NCI-H2029 (cell line): ENCODE data around the gene DRC1.
"Not testable (repeated sequence)": the region's sequence is repeated elsewhere in the genome, so short reads cannot be mapped to it uniquely, and the experiment has no call there.

Source experiments
- DNase-seq: peaks from one replicate; lab custom pipeline; 2025; lab: John Stamatoyannopoulos, UW

DRC1 gene

DNA sequence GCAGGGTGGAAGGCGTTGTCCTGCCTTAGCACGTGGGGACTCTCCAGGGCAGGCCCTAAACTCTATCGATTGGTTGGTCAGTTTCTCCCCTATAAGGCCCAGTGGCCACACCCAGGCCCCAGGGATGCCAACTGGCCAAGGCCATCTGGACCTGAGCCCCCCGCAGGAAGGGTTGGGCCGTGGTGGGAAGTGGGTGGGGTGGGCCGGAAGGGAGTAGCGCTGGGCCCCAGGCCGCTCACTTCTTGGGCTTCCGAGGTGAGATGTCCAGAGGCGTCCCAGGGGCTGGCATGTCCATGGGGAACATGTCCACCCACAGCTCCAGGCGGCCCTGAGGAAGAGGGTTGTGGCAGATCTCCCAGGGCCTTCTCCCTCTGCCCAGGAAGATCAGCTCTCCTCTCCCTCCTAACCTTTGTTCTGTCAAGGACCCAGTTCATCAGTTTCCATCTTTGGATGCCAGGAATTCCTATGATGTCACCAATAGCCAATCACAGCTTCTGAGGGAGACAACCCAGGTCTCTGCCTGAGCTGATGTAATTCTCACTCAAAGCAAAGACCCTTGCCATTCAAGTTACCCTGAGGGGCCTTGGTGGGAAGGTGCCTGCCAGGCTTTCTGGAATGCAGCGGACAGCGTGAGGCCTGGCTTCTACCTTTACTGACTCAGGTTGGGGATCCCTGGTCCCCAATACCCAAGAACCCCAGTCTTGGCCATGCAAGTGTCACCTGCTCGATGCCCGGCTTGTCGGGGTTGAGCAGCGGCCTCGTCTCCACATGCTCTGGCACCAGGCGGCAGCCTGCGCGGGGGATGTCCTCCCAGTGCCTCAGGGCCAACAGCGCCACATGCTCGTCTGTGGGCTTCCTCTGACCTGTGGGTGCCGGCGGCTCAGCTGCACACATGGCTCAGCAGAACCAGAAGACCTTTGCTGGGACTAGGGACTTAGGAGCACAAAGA lies 61.8 kb downstream of the DRC1 start:
- no peak for DNase-seq

DNA sequence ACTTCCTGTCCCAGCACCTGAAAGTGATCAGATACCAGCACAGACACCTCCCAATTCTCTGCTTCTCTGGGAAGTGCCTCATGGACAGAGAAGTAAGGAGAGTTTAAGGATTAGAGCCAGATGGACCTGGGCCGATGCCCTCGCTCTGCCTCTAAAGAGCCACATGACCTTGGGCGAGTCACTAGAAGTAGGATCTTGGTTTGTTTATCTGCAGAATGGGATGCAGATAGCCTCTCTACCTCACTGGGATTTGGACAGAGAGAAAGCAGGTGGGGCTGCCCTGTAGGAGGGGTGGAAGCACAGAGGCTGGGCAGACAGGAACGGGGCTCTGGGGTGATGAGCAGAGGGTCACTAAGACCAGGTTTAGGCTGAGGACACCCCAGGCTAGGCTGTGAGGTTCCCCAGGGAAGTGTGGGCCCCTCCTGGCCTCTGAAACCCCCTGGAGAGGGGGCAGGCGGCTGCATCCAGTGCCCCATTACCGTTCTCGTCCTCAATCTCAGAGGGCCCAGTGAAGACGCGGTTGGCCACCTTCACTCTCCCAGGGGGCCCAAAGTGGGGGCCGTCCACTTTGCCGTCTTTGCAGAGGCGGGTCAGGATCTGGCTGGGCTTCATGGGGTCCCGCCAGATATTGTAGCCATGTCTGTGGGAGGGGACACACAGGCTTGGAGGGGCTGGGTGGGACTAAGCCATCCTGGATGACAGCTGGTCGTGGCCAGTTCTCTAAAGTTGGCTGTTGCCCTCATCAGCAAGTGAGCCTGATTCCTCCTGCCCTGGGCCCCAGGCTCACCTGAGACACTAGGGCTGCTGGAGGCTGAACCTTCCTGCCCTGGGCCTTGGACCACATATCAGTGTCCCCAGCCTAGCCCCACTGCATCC lies 62.9 kb downstream of the DRC1 start:
- DNase-seq = no peak

DNA sequence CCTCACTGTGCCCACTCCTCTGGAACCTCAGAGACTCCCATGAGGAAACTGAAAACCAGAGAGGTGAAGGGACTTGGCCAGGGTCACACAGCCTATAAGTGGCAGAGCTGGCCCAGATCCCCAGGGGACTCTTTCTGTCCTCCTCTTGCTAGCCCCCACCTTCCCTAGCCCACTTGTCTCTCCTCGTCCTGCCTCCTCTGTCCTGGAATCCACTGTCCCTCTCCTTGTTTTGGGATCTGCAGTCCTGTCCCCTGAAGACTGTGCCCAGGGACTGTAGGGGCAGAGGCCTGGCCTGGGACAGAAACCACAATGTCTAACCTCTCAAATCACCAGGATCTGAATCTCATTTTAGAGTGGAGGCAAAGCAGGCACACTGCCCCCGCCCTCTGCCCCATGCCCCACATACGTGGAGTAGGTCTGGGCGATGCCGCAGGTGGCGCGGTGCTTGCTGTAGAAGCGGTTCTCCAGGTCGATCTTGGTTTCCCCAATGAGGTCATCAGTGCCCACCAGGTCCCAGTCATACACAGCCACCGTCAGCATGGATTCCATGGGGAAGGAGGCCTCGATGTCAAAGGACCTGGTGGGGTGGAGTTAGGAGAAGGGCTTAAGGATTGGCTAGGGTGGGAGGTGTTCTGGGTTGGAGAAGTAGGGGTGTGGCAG lies 63.7 kb downstream of the DRC1 start:
- DNase-seq = no peak

DNA sequence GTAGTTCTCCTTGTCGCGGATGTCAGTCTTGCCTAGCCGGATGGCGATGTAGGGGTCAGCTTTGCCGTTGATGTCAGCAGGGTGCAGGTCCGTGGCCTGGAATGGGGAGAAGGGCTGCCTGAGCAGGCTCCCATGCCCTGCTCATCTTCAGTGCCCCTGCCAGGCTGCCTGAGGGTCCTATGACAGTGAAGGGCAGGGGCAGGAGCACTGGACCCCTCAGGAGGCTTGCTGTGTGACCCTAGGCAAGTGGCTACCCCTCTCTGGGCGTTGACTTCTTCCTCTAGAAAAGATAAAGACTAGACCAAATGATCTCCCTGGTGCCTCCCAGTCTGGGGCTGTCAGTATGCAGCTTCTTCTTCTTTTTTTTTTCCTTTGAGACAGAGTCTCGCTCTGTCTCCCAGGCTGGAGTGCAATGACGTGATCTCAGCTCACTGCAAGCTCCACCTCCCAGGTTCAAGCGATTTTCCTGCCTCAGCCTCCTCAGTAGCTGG lies 64.3 kb downstream of the DRC1 start:
- DNase-seq = no peak

DNA sequence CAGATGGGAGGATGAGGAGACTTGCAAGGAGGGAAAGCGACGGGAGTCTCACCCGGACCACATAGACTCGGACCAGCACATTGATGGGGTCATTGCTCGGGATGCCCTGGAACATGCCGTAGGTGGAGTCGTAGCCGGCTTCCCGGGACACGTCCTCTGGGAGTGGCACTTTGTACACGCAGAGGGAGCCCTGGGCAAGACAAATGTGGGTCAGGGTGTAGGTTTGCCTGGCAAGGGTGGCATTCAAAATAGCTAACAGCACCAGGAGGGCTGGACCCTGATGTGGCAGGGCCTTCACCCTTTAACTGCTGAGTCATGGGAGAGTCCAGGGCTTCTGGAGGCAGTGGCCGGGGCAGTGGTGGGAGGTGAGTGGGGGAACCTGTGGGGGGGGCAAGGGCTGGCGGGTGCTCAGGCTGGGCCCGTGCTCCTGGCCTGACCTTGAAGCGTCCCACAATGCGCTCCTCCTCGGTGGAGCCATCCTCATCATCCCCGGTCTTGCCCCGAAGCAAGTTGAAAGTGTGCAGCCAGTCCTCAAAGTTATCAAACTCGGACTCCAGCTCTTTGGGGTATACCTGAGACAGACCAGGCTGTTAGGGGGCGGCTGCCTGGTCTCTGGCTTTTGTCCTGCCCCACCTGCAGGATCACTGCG lies 65.1 kb downstream of the DRC1 start:
- no peak for DNase-seq

DNA sequence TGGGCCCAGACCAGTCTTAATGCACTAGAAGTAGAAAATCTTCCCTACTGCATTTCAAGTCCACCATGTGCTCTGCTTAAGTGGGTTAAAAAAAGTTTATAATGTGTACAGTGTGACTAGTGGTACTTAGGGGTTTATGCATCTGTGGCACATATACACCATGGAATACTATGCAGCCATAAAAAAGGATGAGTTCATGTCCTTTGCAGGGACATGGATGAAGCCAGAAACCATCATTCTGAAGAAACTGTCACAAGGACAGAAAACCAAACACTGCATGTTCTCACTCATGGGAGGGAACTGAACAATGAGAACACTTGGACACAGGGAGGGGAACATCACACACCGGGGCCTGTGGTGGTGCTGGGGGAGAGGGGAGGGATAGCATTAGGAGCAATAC lies 66.8 kb downstream of the DRC1 start:
- DNase-seq = not testable (repeated sequence)

DNA sequence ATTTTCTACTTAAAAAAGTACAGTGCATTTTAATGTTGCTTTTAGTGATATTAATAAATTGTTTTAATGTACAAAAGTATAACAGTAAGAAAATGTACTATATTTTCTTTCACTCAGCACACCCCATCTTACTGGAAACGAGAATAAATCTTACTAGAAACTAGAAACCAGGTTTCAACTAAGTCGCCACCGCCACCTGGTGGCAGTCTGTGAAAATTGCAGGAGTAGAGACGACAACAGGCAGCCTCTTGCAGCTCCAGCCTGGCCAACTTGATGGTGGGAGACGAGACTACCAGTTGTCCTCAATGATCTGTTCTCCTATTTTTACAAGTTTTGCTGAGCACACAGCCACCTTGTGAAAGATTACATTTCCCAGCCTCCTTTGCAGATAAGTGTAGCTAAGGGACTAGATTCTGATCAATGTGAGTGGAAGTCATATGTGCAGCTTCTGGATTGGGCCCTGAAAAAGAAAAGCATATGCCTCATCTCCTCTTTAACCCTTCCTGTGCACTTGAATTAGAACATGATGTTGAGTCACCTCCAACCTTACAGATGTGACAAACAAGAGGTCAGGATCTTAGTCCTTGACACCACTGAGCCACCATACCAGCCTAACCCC lies 67.5 kb downstream of the DRC1 start:
- DNase-seq = peak; percentile 8

DNA sequence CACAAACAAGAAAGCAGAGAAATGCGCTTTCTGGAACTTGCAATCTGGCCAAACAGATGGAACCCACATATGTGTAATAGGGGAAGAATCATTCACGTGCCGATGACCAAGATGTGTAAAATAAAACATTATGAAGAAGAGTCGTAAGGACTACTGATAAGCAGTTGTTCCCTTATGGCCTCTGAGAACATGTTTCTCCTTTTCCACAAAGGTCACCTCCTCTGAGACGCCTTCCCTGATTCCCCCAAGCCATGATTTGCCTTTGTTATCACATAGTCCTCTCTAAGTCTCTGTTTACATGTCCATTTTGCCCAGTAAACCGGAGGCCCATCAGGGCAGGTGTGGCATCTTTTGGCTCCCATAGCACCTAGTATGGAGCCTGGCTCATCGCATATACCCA lies 68.2 kb downstream of the DRC1 start:
- no peak for DNase-seq

DNA sequence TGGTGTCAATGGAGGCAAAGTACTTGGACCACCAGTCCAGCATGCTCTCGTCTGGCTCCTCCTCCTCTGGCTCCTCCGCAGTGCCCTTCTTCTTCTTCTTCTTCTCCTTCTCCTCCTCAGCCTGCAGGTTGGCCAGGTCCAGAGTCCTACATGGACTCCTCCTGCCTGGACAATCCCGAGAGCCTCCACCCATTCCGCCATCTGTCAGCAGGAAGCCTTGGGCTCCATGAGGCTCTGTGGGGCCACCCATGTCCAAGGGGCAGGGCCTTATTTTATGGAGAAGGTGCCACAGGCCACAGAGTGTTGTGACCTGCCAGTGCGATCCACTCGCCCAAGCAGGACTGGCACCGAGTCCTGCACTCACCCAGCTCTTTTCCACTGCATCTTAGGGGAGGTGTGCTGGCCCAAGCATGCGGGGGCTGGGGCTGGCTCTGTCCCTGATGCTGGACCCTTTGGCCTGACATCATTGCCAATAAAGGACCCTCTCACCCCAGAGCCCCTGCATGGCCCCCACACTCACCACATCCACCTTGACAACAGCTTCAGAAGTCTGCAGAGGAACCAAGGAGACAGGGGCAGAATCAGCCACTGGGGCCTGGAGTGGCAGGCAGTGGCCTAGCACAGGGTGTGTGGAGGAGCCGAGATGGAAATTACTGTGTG lies 69.0 kb downstream of the DRC1 start:
- DNase-seq = no peak

DNA sequence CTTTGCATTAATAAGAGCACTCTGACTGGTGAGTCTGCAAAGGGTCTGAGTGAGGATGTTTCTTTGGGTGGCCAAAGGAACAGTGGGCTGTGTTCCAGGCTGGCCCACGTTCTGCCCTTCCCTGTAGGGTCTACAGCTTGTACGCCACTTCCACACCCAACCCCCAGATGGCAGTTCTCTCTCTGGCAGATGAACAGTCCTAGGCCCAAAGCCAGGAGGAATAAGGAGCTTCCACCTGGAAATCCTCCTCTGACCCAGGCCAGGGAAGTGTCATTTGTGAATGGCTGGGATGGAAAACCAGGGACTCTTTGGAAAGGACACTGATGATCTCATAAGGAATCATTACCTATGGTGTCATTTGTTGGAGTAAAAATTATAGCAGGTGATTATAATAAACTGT lies 69.6 kb downstream of the DRC1 start:
- no peak for DNase-seq

DNA sequence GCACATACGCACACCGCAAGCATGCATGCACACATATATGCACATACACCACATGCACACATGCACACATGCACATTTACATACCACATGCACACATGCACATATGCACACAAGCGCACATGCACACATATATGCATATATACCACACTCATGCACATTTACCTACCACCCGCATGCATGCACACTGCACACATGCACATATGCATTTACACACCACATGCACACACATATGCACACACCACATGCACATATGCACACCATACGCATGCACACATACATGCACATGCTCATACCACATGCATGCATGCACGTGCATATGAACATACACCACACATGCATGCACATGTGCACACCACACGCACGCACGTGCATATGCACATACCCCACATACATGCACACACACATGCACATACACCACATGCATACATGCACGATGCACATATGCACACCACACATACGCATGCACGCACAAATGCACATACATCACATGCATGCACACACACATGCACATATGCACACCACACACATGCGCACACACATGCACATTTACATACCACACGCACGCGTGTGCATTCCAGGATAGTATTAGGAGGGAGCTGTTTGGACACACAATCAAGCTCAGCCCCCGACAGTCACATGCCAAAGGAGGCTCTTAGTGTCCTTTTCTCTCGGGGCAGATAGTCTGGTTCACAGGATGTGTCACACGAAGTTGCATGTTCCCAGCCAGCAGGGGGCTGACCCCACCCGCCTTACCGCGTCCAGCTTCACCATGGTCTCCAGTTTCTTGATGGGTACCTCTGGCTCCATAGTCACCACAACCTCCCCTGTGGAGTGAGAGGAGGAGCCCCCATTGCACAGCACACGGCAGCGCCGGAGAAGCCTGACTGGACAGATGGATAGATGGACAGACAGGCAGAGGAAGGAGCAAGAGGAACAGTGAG lies 70.3 kb downstream of the DRC1 start:
- DNase-seq = no peak

DNA sequence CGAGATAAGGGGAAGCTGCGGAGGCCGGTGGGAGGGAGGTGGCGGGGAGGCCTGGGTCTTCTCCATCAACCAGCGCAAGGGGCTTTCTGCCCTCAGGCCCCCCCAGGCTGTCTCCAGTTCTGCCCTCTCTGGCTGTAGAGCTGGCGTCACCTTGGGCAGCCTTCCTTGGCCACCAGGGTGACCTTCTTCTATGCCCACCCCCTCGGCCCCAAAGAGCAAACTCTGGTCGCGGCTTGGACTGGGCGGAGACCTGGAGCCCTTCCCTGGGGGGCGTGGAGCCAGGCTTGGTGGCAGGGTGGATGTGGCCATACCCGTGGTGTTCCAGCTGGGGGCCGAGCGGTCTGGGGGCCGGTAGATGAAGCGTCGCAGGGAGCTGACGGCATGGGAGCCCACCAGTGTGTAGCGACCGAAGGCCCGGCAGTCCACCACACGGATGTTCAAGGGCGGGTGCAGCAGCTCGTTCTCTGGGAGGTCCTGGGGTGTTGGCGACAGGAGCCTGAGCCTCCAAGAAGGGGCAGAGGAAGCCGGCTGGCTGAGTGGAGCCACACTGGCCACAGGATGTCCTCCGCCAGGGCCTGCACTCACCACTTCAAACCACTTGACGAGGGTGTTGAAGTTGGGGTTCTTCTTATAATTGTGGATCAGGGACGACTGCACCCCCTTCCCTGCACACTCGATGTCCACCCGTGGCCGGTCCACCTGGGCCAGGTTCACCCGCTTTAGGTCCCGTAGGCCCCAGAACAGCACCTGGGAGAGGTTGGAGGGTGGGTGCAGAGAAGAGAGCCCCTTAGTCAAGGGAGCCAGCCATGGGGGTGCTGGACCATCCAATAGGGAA lies 71.3 kb downstream of the DRC1 start:
- no peak for DNase-seq

DNA sequence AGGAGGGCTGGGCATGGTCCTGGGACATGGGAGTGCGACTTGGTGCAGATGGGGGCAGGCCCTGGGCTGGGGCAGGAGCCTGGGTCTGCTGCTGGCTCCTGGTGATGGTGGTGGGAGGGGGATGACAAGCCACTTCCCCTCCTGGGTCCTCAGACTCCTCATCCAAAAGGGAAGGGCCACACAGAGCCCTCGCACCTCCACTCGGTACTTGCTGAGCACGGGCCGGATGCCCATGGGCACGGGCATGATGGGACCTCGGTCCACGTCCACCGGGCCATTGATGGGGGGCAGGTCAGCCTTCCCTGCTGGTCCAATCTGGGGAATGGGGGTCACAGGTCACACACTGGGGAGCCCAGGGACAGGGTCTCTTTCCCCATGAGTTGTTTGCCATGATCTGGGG lies 72.1 kb downstream of the DRC1 start:
- no peak for DNase-seq

DNA sequence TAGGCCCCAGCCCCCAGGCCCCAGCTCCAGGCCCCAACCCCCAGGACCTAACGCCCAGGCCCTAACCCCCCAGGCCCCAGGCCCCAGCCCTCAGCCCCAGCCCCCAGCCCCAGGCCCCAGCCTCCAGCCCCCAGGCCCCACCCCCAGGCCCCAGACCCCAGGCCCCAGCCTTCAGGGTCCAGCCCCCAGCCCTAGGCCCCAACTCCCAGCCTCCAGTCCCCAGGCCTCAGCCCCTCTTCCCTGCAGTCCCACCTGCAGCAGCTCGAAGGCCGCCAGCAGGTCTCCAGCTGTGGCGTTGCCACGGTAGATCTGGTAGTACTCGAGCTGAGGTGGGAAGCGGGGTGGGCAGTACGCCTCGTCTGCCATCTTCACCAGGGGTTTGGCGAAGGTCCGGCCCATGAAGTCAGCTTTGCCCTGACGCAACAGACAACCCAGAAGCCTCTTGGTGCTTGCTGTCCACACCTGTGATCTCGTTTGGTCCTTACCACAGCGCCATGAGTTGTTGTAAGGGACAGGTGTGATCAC lies 72.6 kb downstream of the DRC1 start:
- DNase-seq = no peak

DNA sequence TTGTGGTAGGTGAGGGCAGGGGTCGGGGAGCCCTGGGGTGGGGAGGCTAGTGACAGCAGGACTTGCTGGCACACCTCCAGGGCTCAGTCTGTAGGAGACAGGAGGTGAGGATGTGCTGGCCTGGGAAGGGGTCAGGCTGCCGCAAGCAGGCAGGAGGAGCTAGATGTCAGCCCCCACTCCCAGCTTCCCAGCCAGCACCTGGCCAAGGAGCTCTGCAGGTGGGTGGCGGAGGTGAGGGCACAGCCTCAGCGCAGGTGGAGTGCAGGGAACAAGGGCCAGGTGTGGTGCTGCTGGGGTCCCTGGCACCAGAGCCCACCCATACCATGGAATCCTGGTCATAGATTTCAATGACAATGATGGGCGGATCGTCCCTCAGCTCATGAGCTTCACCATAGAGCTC lies 73.3 kb downstream of the DRC1 start:
- DNase-seq = no peak

DNA sequence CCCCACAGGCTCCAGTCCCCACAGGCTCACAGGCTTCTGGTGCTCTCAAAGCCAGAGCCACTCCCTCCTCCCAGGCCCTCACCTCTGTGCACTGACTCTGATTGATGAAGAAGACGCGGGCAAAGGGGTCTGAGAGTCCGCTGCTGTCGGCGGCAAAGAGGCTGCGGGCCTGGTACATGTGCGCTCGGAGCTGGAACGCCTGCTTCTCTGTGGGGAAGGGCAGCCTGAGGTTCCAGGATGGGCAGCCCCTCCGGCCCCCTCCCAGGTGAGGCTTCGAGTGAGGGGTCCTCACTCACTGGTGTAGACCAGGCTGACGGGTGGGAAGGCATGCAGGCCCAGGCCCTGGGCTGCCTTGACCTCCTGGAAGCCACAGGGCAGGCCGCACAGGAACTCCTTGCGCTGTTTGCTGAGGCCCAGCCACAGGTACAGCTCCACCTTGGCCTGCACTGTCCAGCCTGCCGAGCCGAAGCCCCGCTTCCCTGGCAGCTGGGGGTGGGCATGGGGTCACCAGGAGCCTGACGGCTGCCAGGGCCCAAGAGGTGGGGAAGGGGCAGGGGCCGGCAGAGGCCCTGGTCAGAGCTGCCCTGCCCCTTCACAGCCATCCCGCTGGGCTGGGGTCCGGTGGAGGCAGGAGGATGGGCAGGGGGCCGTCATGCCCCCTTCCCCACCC lies 74.2 kb downstream of the DRC1 start:
- no peak for DNase-seq

DNA sequence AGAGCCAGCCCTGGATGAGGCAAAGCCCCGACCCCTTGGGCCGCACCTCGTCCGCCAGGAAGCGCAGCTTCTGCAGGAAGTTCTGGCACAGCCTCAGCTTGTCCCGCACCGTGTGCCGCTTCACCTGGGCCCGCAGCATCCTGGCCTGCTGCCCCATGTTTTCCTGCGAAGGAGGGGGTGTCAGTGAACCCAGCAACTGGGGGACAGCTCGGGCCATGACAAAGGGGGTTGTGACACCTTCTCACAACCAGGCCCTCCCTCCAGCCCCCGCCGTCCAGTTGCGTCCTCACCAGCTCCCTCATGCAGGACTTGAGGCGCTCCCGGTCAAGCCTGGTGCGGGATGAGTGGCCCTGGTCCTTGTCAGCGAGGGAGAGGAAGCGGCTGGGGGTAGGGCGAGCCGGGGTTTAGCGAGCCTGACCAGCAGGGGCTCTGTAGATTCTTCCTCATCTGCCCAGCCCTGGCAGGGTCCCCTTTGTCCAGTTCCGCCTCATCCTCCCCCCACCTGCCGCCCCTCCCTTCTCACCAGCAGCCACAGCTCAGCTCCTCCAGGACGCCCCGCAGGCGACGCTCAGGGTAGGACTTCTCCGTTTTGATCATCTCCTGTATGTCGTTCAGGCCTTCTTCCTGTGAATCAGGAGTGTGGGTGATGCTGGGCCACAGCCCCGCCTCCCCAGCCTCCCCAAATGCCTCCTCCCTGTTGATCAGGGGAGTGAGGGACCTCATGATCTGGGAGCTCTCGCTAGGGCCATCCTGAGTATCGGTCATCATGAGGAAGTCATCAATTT lies 75.6 kb downstream of the DRC1 start:
- DNase-seq = no peak
